OCI-LY7 (cell line): ENCODE measurements around the gene BICC1.

Experiments
- CTCF ChIP-seq: fragments of 200-600 bp; sonication (generic); conservative IDR thresholded peaks from 2 replicates; pipeline ENCODE4 v1.5.1; 2014; ENCODE audit warnings: mild to moderate bottlenecking, antibody characterized with exemption, low read length, moderate library complexity, mixed read lengths
- EZH2phosphoT487 ChIP-seq: fragments of 200-600 bp; sonication (generic); IDR thresholded peaks from 2 replicates; pipeline ENCODE4 v1.6.1; 2018; ENCODE audit warnings: low read depth, borderline replicate concordance, mild to moderate bottlenecking, mixed run types, antibody characterized with exemption, low read length, moderate library complexity, mixed read lengths

DNA sequence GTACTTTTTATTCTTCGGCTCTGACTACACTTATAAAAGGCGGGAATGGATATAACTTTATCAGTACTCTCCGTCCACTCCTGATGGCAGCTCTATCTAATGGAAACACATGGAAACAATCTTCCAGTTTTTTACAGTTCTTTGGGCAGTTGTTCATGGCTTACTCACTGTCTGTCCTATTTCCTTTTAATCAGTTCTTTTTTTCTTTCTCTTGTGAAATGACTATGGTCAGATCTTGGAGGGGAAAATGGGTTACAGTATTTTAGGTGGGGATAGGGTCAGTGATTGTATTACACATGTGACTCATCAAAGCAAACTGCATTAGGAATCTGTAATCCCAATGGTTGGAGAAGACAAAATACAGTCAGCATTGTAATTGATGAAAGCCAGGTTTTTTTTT is 112.4 kb downstream of the BICC1 start:
- no peak for TF ChIP-seq CTCF
- no peak for TF ChIP-seq EZH2phosphoT487
